ENCODE results near the gene CLUH.

CLUH gene

DNA sequence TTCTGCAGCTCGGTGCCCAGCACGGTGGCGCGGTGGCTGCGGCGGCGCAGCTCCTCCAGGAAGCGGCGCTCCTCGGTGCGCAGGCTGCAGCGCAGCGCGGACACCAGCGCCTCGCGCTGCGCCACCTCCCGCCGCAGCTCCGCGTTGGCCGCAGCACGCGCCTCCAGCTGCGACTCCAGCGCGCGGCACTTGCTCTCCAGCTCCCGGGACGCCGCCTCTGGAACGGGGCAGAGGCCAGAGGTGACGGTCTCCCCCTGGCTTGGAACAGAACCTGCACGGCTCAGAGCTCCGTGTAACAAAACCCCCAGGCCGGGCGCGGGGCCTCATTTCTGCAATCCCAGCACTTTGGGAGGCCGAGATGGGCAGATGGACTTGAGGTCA lies 13.2 kb upstream of the CLUH start:
- Histone ChIP-seq H3K4me1 (ENCODE audit: insufficient read depth, poor library complexity, severe bottlenecking) (no peaks in the 10 kb centered on the region), H3K9me3 (ENCODE audit: severe bottlenecking) (no peaks in the 10 kb centered on the region), H3K4me3 (ENCODE audit: severe bottlenecking) (peak overlapping the region; percentile 7), H3K27me3 (ENCODE audit: insufficient read depth, poor library complexity, severe bottlenecking) (peaks cover 18% of the 10 kb centered on the region), H3K27ac (ENCODE audit: poor library complexity, severe bottlenecking) (no peak overlapping the region), H3K36me3 (ENCODE audit: low read depth) (no peaks in the 10 kb centered on the region)
- TF ChIP-seq, protein P1, sequence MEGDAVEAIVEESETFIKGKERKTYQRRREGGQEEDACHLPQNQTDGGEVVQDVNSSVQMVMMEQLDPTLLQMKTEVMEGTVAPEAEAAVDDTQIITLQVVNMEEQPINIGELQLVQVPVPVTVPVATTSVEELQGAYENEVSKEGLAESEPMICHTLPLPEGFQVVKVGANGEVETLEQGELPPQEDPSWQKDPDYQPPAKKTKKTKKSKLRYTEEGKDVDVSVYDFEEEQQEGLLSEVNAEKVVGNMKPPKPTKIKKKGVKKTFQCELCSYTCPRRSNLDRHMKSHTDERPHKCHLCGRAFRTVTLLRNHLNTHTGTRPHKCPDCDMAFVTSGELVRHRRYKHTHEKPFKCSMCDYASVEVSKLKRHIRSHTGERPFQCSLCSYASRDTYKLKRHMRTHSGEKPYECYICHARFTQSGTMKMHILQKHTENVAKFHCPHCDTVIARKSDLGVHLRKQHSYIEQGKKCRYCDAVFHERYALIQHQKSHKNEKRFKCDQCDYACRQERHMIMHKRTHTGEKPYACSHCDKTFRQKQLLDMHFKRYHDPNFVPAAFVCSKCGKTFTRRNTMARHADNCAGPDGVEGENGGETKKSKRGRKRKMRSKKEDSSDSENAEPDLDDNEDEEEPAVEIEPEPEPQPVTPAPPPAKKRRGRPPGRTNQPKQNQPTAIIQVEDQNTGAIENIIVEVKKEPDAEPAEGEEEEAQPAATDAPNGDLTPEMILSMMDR (IDR thresholded peaks at IDR 0.05; ENCODE audit: poor library complexity, severe bottlenecking): peak; percentile 8
- ATAC-seq (ENCODE audit: low read depth) (peak; percentile 52), DNase-seq (ENCODE audit: low spot score) (no peak)

DNA sequence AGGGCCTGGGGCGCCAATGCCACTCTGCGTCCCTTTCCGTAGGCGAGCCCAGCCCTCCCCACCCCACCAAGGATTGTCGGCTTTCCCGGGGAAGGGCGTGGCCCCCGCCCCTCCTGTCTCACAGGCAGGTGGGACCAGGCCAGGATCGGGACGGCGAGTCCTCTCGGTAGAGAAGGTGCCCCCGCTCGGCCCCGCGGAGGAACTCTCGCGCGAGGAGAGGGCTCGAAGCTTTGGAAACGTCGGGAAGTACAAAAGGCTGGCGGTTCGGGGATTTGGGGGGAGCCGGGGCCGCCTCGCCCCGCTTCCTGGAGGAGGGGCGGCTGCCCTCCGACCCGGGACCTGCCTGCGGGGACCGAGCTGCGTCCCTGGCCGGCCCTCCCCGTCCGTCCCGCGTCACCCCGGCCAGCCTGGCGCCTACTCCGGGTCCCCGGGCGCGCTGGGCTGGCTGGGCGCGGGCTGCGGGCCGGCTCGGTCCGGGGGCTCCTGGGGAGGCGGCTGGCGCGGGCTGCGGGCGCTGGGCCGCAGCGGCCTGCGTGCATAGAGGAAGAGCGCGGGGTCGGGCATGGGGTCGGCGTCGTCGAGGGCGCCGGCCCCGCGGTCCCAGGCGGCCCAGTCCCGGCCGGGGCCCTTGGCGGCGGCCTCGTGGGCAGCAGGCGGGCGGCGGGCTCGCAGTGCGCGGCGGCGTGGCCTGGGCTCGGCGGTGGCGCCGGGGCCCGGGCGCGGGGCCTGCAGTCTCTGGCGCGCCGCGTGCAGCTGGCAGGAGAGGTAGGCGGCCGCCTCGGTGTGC lies 12.6 kb upstream of the CLUH start:
- TF ChIP-seq, protein P1 (IDR thresholded peaks at IDR 0.05; ENCODE audit: poor library complexity, severe bottlenecking): no peak
- no peak overlapping the region for H3K27ac ChIP-seq (ENCODE audit: poor library complexity, severe bottlenecking)
- H3K9me3 ChIP-seq (ENCODE audit: severe bottlenecking): no peaks in the 10 kb centered on the region
- peak; percentile 19; the same call in 2 of the 3 replicates for ATAC-seq (ENCODE audit: low read depth)
- no peaks in the 10 kb centered on the region for H3K4me1 ChIP-seq (ENCODE audit: insufficient read depth, poor library complexity, severe bottlenecking)
- H3K36me3 ChIP-seq (ENCODE audit: low read depth): no peaks in the 10 kb centered on the region
- H3K27me3 ChIP-seq (ENCODE audit: insufficient read depth, poor library complexity, severe bottlenecking): peaks cover 18% of the 10 kb centered on the region
- H3K4me3 ChIP-seq (ENCODE audit: severe bottlenecking): peak overlapping the region; percentile 7
- no peak for DNase-seq (ENCODE audit: low spot score)

DNA sequence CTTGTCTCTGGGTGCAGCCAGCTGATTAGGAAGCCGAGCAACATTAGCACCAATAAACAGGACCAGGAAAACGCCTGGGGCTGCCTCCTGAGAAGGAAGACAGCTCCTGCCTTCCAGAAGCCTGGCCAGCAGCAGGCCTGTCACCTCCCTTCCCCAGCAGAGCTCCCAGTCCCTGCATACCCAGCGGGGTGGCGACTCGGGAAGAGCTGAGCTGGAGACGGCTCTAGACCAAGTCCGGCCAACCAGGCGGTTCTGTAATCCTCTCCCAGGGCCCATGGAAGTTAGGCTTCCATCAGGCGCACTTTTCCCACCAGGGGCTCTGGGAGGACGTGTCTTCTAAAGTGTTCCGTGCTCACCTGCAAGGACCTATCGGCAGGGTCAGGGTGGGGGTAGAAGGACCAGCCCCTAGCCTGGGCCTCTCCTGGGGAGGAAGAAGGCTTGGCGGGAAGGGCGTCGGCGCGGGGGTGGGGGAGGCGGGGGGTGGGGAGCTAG lies 12.0 kb upstream of the CLUH start:
- H3K27me3 ChIP-seq (ENCODE audit: insufficient read depth, poor library complexity, severe bottlenecking): peaks cover 18% of the 10 kb centered on the region
- H3K4me3 ChIP-seq (ENCODE audit: severe bottlenecking): no peak overlapping the region
- DNase-seq (ENCODE audit: low spot score) (no peak), ATAC-seq (ENCODE audit: low read depth) (no peak)
- no peaks in the 10 kb centered on the region for H3K9me3 ChIP-seq (ENCODE audit: severe bottlenecking)
- H3K4me1 ChIP-seq (ENCODE audit: insufficient read depth, poor library complexity, severe bottlenecking): no peaks in the 10 kb centered on the region
- no peaks in the 10 kb centered on the region for H3K36me3 ChIP-seq (ENCODE audit: low read depth)
- no peak overlapping the region for H3K27ac ChIP-seq (ENCODE audit: poor library complexity, severe bottlenecking)
- TF ChIP-seq, protein P1 (IDR thresholded peaks at IDR 0.05; ENCODE audit: poor library complexity, severe bottlenecking): no peak

DNA sequence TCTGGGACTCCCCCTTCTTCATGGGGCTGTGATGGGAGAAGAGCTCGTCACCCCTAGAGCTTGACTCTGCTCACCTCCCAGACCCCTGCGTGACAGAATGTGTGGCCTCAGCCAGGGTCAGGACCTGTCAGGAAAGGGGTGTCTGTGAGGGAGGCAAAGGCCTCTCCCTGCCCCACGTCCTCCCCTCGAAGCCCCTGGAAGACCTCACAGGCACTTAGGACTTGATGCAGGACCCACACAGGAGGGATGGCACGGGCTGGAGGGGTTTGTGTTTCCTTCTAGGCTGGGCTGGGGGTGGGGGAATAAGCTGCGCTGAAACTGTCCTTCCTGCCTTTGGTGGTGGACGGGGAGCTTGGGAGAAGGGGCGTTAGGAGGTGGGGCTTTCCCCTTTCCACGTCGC lies 11.0 kb upstream of the CLUH start:
- Histone ChIP-seq H3K36me3 (ENCODE audit: low read depth) (no peaks in the 10 kb centered on the region), H3K27ac (ENCODE audit: poor library complexity, severe bottlenecking) (no peak overlapping the region), H3K4me1 (ENCODE audit: insufficient read depth, poor library complexity, severe bottlenecking) (no peaks in the 10 kb centered on the region), H3K4me3 (ENCODE audit: severe bottlenecking) (no peak overlapping the region), H3K9me3 (ENCODE audit: severe bottlenecking) (no peaks in the 10 kb centered on the region), H3K27me3 (ENCODE audit: insufficient read depth, poor library complexity, severe bottlenecking) (peaks cover 18% of the 10 kb centered on the region)
- TF ChIP-seq, protein P1 (IDR thresholded peaks at IDR 0.05; ENCODE audit: poor library complexity, severe bottlenecking): no peak
- ATAC-seq (ENCODE audit: low read depth) (no peak), DNase-seq (ENCODE audit: low spot score) (no peak)

DNA sequence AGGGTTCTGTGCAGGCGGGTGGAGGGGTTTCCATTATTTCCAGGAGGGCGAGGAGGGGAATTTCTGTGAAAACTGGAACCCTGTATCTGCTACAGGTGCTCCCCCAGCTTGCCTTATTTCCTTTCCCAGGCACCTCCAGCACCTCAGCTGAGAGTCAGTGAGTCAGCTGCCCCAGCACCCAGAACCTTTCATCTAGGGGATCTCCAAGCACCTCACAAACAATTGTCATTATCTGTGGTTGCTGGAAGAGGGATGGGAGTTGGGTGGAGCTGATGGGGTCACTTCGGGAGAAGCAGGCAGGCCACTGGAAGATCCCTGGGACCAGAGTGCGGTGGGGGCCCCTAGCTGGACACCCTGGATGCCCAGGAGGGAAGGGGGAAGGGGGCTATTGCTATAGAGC lies 10.0 kb upstream of the CLUH start:
- TF ChIP-seq, protein P1 (IDR thresholded peaks at IDR 0.05; ENCODE audit: poor library complexity, severe bottlenecking): no peak

More for the DNA sequence above, 10.0 kb upstream of the CLUH start:
- Histone ChIP-seq H3K4me1 (ENCODE audit: insufficient read depth, poor library complexity, severe bottlenecking) (no peaks in the 10 kb centered on the region), H3K9me3 (ENCODE audit: severe bottlenecking) (no peaks in the 10 kb centered on the region), H3K36me3 (ENCODE audit: low read depth) (no peaks in the 10 kb centered on the region), H3K27ac (ENCODE audit: poor library complexity, severe bottlenecking) (no peak overlapping the region), H3K4me3 (ENCODE audit: severe bottlenecking) (no peak overlapping the region), H3K27me3 (ENCODE audit: insufficient read depth, poor library complexity, severe bottlenecking) (peaks cover 18% of the 10 kb centered on the region)
- no peak for ATAC-seq (ENCODE audit: low read depth)
- no peak for DNase-seq (ENCODE audit: low spot score)

Measured in RWPE2 (cell line).